H9 (cell line): Measurements from ENCODE around the gene HS6ST2. TPM values are rescaled to one million over a fixed set of nuclear protein-coding genes. Genes with fewer than 3 reads are reported as not detected.

ENCODE experiments used
- DNase-seq: peaks from one replicate; pipeline ENCODE4 v3.0.0-alpha.2; 2017
- H2AFZ ChIP-seq: one replicate; pipeline ENCODE4 v1.6.1; 2013; ENCODE audit warnings: mild to moderate bottlenecking, low read length, control low read depth, moderate library complexity
- H2AK5ac ChIP-seq: 2 replicates; pipeline ENCODE4 v1.6.1; 2013; ENCODE audit warnings: low read length, control low read depth, mixed read lengths; ENCODE audit not compliant: insufficient read length
- H2BK120ac ChIP-seq: one replicate; pipeline ENCODE4 v1.6.1; 2013; ENCODE audit warnings: low read depth, mild to moderate bottlenecking, low read length, control low read depth, inconsistent platforms; ENCODE audit not compliant: poor library complexity, severe bottlenecking
- H2BK12ac ChIP-seq: 2 replicates; pipeline ENCODE4 v1.6.1; 2013; ENCODE audit warnings: low read length, control low read depth, mixed read lengths, low read depth; ENCODE audit not compliant: insufficient read length
- H2BK15ac ChIP-seq: 2 replicates; pipeline ENCODE4 v1.6.1; 2013; ENCODE audit warnings: low read depth, low read length, control low read depth
- H2BK20ac ChIP-seq: one replicate; pipeline ENCODE4 v1.6.1; 2013; ENCODE audit warnings: low read depth, mild to moderate bottlenecking, low read length, control low read depth, inconsistent platforms; ENCODE audit not compliant: poor library complexity, severe bottlenecking
- H2BK5ac ChIP-seq: 2 replicates; pipeline ENCODE4 v1.6.1; 2013; ENCODE audit warnings: low read length, control low read depth, mixed read lengths; ENCODE audit not compliant: insufficient read length
- H3K14ac ChIP-seq: 2 replicates; pipeline ENCODE4 v1.6.1; 2013; ENCODE audit warnings: low read length, control low read depth; ENCODE audit not compliant: insufficient read depth
- H3K18ac ChIP-seq: 2 replicates; pipeline ENCODE4 v1.6.1; 2013; ENCODE audit warnings: low read depth, mild to moderate bottlenecking, mixed read lengths, low read length, control low read depth; ENCODE audit not compliant: insufficient read length
- H3K23ac ChIP-seq: 2 replicates; pipeline ENCODE4 v1.6.1; 2013; ENCODE audit warnings: low read length, control low read depth, mixed read lengths, low read depth; ENCODE audit not compliant: insufficient read length
- H3K23me2 ChIP-seq: 2 replicates; pipeline ENCODE4 v1.6.1; 2013; ENCODE audit warnings: low read depth, mild to moderate bottlenecking, mixed read lengths, low read length, control low read depth; ENCODE audit not compliant: insufficient read length, poor library complexity, severe bottlenecking
- H3K27ac ChIP-seq: 2 replicates; pipeline ENCODE4 v1.5.1; 2013; ENCODE audit warnings: low read length, control low read depth, mixed read lengths, low read depth; ENCODE audit not compliant: insufficient read length
- H3K27me3 ChIP-seq: 2 replicates; pipeline ENCODE4 v1.6.1; 2013; ENCODE audit warnings: low read length, control low read depth, inconsistent platforms; ENCODE audit not compliant: insufficient read depth
- H3K4ac ChIP-seq: 2 replicates; pipeline ENCODE4 v1.6.1; 2013; ENCODE audit warnings: low read depth, mild to moderate bottlenecking, control low read depth, inconsistent platforms, low read length, moderate library complexity
- H3K4me1 ChIP-seq: 2 replicates; pipeline ENCODE4 v1.6.1; 2013; ENCODE audit warnings: low read length, control low read depth, inconsistent platforms; ENCODE audit not compliant: insufficient read depth
- H3K4me2 ChIP-seq: 2 replicates; pipeline ENCODE4 v1.6.1; 2013; ENCODE audit warnings: low read length, control low read depth, mixed read lengths; ENCODE audit not compliant: insufficient read length, insufficient read depth
- H3K56ac ChIP-seq: 2 replicates; pipeline ENCODE4 v1.6.1; 2013; ENCODE audit warnings: low read depth, mild to moderate bottlenecking, mixed read lengths, low read length, control low read depth; ENCODE audit not compliant: insufficient read length
- H3K79me1 ChIP-seq: 2 replicates; pipeline ENCODE4 v1.6.1; 2013; ENCODE audit warnings: low read depth, mild to moderate bottlenecking, moderate library complexity, low read length, control low read depth, inconsistent platforms; ENCODE audit not compliant: insufficient read depth, poor library complexity, severe bottlenecking
- H3K79me2 ChIP-seq: 2 replicates; pipeline ENCODE4 v1.6.1; 2013; ENCODE audit warnings: low read length, control low read depth, inconsistent platforms; ENCODE audit not compliant: insufficient read depth
- H3K9ac ChIP-seq: 2 replicates; pipeline ENCODE4 v1.6.1; 2013; ENCODE audit warnings: low read length, control low read depth, mixed read lengths; ENCODE audit not compliant: insufficient read length; ENCODE audit errors: extremely low read depth
- H3K9me3 ChIP-seq: one replicate; pipeline ENCODE4 v1.6.1; 2013; ENCODE audit warnings: low read depth, low read length, inconsistent platforms; ENCODE audit not compliant: control insufficient read depth
- H3T11ph ChIP-seq: one replicate; pipeline ENCODE4 v1.6.1; 2013; ENCODE audit warnings: mild to moderate bottlenecking, low read length, control low read depth, inconsistent platforms
- H4K20me1 ChIP-seq: one replicate; pipeline ENCODE4 v1.6.1; 2013; ENCODE audit not compliant: control insufficient read depth, insufficient read length, insufficient read depth
- H4K5ac ChIP-seq: 2 replicates; pipeline ENCODE4 v1.6.1; 2013; ENCODE audit warnings: low read depth, mild to moderate bottlenecking, mixed read lengths, low read length, control low read depth; ENCODE audit not compliant: insufficient read length
- H4K8ac ChIP-seq: replicated peaks from 2 replicates; pipeline ENCODE4 v1.6.1; 2013; ENCODE audit warnings: low read length, control low read depth, mixed read lengths, low read depth; ENCODE audit not compliant: insufficient read length
- H4K91ac ChIP-seq: 2 replicates; pipeline ENCODE4 v1.6.1; 2013; ENCODE audit warnings: low read depth, mild to moderate bottlenecking, moderate library complexity, mixed read lengths, low read length, control low read depth; ENCODE audit not compliant: insufficient read length
- H3K27ac Mint-ChIP-seq, 3 experiments: 2 replicates in 2 of 3; 3 replicates in 1 of 3; pipeline ENCODE4 v1.8.0; 2020 to 2021; ENCODE audit warnings: mixed read lengths in 3 of 3, mild to moderate bottlenecking in 1 of 3, moderate library complexity in 1 of 3
- H3K27me3 Mint-ChIP-seq: 2 replicates; pipeline ENCODE4 v1.8.0; 2021; ENCODE audit warnings: low read depth, mild to moderate bottlenecking, moderate library complexity, mixed read lengths
- H3K36me3 Mint-ChIP-seq, 3 experiments: 2 replicates in 2 of 3; 3 replicates in 1 of 3; pipeline ENCODE4 v1.8.0; 2020 to 2021; ENCODE audit warnings: low read depth in 3 of 3, mixed read lengths in 3 of 3; ENCODE audit not compliant: insufficient read depth in 1 of 3
- H3K4me1 Mint-ChIP-seq, 2 experiments: 2 replicates each; pipeline ENCODE4 v1.8.0; 2020; ENCODE audit warnings: mixed read lengths in 2 of 2
- H3K4me3 Mint-ChIP-seq, 2 experiments: 2 replicates in 1 of 2; 3 replicates in 1 of 2; pipeline ENCODE4 v1.8.0; 2020 to 2021; ENCODE audit warnings: mild to moderate bottlenecking in 2 of 2, mixed read lengths in 2 of 2, moderate library complexity in 1 of 2
- H3K9me3 Mint-ChIP-seq, 2 experiments: 2 replicates in 1 of 2; 3 replicates in 1 of 2; pipeline ENCODE4 v1.8.0; 2020; ENCODE audit warnings: mild to moderate bottlenecking in 2 of 2, mixed read lengths in 2 of 2, moderate library complexity in 1 of 2
- CTCF ChIP-seq: fragments of 200-600 bp; sonication (generic); conservative IDR thresholded peaks from 3 replicates; pipeline ENCODE4 v1.8.0; 2021; ENCODE audit warnings: antibody characterized with exemption, mild to moderate bottlenecking
- WGBS: extraction: QIAGEN DNeasy Blood & Tissue Kit; methylation state at CpG from one replicate; pipeline ENCODE4 v1.1.7; 2013; ENCODE audit warnings: missing lambda C conversion rate, low lambda C conversion rate, mixed read lengths; ENCODE audit not compliant: insufficient read length; ENCODE audit errors: extremely low coverage; 5-methylcytosine and 5-hydroxymethylcytosine counted together
- total RNA-seq: library from RNA; stranded (reverse); gene quantifications from 2 replicates; pipeline ENCODE4 v1.2.1, GENCODE V29; 2021

HS6ST2 gene
- total RNA-seq, 1 experiment from 2014 or later = 4.8 TPM

- H3K56ac ChIP-seq = no peak overlapping the region
- no peaks in the 10 kb centered on the region for H3K9me3 ChIP-seq
- H4K91ac ChIP-seq = no peak overlapping the region
- H2AFZ ChIP-seq = no peak overlapping the region
- no peaks in the 10 kb centered on the region for H3K79me1 ChIP-seq
- H2BK120ac ChIP-seq = no peak overlapping the region
- no peak overlapping the region for H2BK20ac ChIP-seq
- H3K27me3 ChIP-seq = peaks cover 6% of the 10 kb centered on the region; the same call in 1 of the 2 replicates
- H3K36me3 Mint-ChIP-seq = no peaks in the 10 kb centered on the region; a peak in 1 of 7 replicates
- H3K23me2 ChIP-seq = no peaks in the 10 kb centered on the region
- H3K27me3 Mint-ChIP-seq = peaks cover 56% of the 10 kb centered on the region
- H3K4me1 ChIP-seq = peaks cover 22% of the 10 kb centered on the region; the same call in 1 of the 2 replicates
- no peak for TF ChIP-seq CTCF
- H3K27ac Mint-ChIP-seq = peak overlapping the region in 1 of 3 experiments; percentile 9; a peak in 1 of 7 replicates
- H4K5ac ChIP-seq = no peak overlapping the region
- no peak overlapping the region for H2AK5ac ChIP-seq
- peak; percentile 34 for DNase-seq
- no peak overlapping the region for H3K18ac ChIP-seq
- H2BK12ac ChIP-seq = no peak overlapping the region
- H3K4me3 Mint-ChIP-seq = no peak overlapping the region
- H3K23ac ChIP-seq = no peak overlapping the region
- H3K27ac ChIP-seq = no peak overlapping the region
- no peak overlapping the region for H3K9ac ChIP-seq
- H4K20me1 ChIP-seq = no peaks in the 10 kb centered on the region
- H2BK15ac ChIP-seq = no peak overlapping the region
- H3K9me3 Mint-ChIP-seq = no peaks in the 10 kb centered on the region; a peak in 1 of 5 replicates
- no peak overlapping the region for H3K4me2 ChIP-seq
- no peak overlapping the region for H3T11ph ChIP-seq
- no CpG with 5 or more reads among the region's 4 CpGs for WGBS
- 0 out of 2 replicates have a peak, but pooled peaks cover 2% of the 10 kb centered on the region for H3K79me2 ChIP-seq
- H2BK5ac ChIP-seq = no peak overlapping the region
- H4K8ac ChIP-seq = no peak overlapping the region
- no peak overlapping the region for H3K4ac ChIP-seq
- H3K4me1 Mint-ChIP-seq = peaks cover 53 to 54% of the 10 kb centered on the region in 2 experiments
- no peak overlapping the region for H3K14ac ChIP-seq
These were observed 209.5 kb downstream of the HS6ST2 start for GRCh38 chrX:132748909-132749308.
